DND-41 (cell line): ENCODE measurements around the gene CARD11.

Experiments
- ATAC-seq: fragments of 200-7000 bp; cut with Tn5 transposase; 3 replicates; pipeline ENCODE4 v1.9.1; 2021; ENCODE audit warnings: low read depth; ENCODE audit not compliant: insufficient read depth
- DNase-seq: peaks from one replicate; pipeline ENCODE4 v3.0.0-alpha.2; 2020
- H2AFZ ChIP-seq: 2 replicates; pipeline ENCODE4 v1.6.0; 2012; ENCODE audit warnings: low read depth, low read length
- H3K27ac ChIP-seq: 2 replicates; pipeline ENCODE4 v1.5.1; 2012; ENCODE audit warnings: low read length, inconsistent platforms
- H3K27me3 ChIP-seq: fragments of 200-600 bp; sonication (generic); 2 replicates; pipeline ENCODE4 v1.6.0; 2012; ENCODE audit warnings: low read length, mild to moderate bottlenecking, inconsistent platforms; ENCODE audit not compliant: insufficient read depth, poor library complexity
- H3K36me3 ChIP-seq: 2 replicates; pipeline ENCODE4 v1.5.1; 2012; ENCODE audit warnings: low read length, inconsistent platforms; ENCODE audit not compliant: insufficient read depth
- H3K4me1 ChIP-seq: 2 replicates; pipeline ENCODE4 v1.5.1; 2012; ENCODE audit warnings: mild to moderate bottlenecking, low read length; ENCODE audit not compliant: insufficient read depth
- H3K4me2 ChIP-seq: 2 replicates; pipeline ENCODE4 v1.6.0; 2012; ENCODE audit warnings: mild to moderate bottlenecking, moderate library complexity, low read length, inconsistent platforms; ENCODE audit not compliant: insufficient read depth
- H3K4me3 ChIP-seq, 2 experiments: fragments of 200-600 bp in 1 of 2; shearing (Covaris generic) in 1 of 2; 2 replicates each; pipeline ENCODE4 v1.5.1; 2012 to 2016; ENCODE audit warnings: inconsistent platforms in 2 of 2, low read length in 2 of 2, mild to moderate bottlenecking in 2 of 2, low read depth in 1 of 2, moderate library complexity in 1 of 2
- H3K79me2 ChIP-seq: 2 replicates; pipeline ENCODE4 v1.6.0; 2012; ENCODE audit warnings: low read length, inconsistent platforms; ENCODE audit not compliant: insufficient read depth
- H3K9ac ChIP-seq: 2 replicates; pipeline ENCODE4 v1.6.0; 2012; ENCODE audit warnings: low read depth, mild to moderate bottlenecking, inconsistent platforms, low read length, moderate library complexity
- H3K9me3 ChIP-seq: 2 replicates; pipeline ENCODE4 v1.5.1; 2012; ENCODE audit warnings: low read length, moderate library complexity, mild to moderate bottlenecking, inconsistent platforms; ENCODE audit not compliant: insufficient read depth, severe bottlenecking
- H4K20me1 ChIP-seq: 2 replicates; pipeline ENCODE4 v1.6.0; 2012; ENCODE audit warnings: low read length; ENCODE audit not compliant: insufficient read depth
- CTCF ChIP-seq: IDR thresholded peaks from 2 replicates; pipeline ENCODE4 v1.5.1; 2012; ENCODE audit warnings: borderline replicate concordance, low read length, moderate library complexity, mild to moderate bottlenecking; ENCODE audit not compliant: poor library complexity, severe bottlenecking; ENCODE audit errors: extremely low read depth
- EZH2 ChIP-seq: IDR thresholded peaks from 3 replicates; pipeline ENCODE4 v1.6.1; 2012; ENCODE audit warnings: borderline replicate concordance, low read depth, mild to moderate bottlenecking, moderate library complexity, low read length, inconsistent platforms; ENCODE audit not compliant: severe bottlenecking

CARD11 gene

GRCh38 chr7:2945171-2945570 is 98.5 kb downstream of the CARD11 start:
- Histone ChIP-seq H3K4me3 (no peak overlapping the region), H3K27me3 (no peaks in the 10 kb centered on the region), H3K79me2 (no peaks in the 10 kb centered on the region), H3K9ac (no peak overlapping the region), H3K9me3 (no peaks in the 10 kb centered on the region), H3K27ac (no peak overlapping the region), H4K20me1 (no peaks in the 10 kb centered on the region), H2AFZ (no peak overlapping the region), H3K4me2 (no peak overlapping the region), H3K4me1 (no peaks in the 10 kb centered on the region), H3K36me3 (no peaks in the 10 kb centered on the region)
- no peak for TF ChIP-seq CTCF
- TF ChIP-seq EZH2 = no peak
- no peak for DNase-seq
- ATAC-seq = no peak

GRCh38 chr7:2944739-2945138 is 98.9 kb downstream of the CARD11 start:
- Histone ChIP-seq H4K20me1 (no peaks in the 10 kb centered on the region), H2AFZ (no peak overlapping the region), H3K4me2 (no peak overlapping the region), H3K27me3 (no peaks in the 10 kb centered on the region), H3K9me3 (no peaks in the 10 kb centered on the region), H3K4me1 (no peaks in the 10 kb centered on the region), H3K36me3 (no peaks in the 10 kb centered on the region), H3K9ac (no peak overlapping the region), H3K79me2 (no peaks in the 10 kb centered on the region), H3K4me3 (no peak overlapping the region), H3K27ac (no peak overlapping the region)
- DNase-seq (no peak), ATAC-seq (no peak)
- no peak for TF ChIP-seq EZH2
- TF ChIP-seq CTCF = no peak

DNA sequence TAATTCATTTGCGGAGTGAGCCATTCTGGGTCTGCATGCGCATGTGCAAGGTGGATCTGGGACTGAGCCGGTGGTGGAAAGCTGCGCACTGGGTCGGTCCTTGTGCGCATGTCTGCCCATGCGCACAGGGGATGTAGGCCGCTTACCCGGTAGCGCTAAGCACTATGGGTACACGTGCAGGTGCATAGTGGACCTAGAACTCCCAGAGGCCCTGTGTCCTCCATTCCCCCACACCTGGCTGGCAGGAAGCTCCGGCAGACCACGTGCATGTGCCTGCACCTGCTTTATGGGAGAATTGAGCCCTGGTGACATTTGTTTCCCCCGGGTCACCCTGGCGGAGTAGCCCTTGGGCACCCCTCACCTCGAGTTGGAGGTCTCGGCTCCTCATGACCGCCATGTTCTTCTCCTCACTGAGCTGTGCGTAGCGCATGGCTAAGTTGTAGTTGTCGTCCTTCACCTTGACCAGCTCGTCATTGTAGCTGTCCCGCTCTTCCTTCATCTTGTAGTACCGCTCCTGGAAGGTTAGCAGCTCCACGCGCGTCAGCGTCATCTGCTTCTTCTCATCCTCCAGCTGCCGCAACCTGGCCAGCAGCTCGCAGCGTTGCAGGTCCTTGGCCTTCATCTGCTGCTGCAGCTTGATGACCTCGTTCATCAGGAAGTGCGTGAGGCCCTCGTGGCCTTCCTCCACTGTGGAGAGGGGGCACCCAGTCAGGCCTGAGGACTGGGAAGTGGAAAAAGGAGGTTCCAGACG is 99.6 kb downstream of the CARD11 start:
- Histone ChIP-seq H3K4me2 (no peak overlapping the region), H3K9me3 (no peaks in the 10 kb centered on the region), H3K79me2 (no peaks in the 10 kb centered on the region), H3K9ac (no peak overlapping the region), H2AFZ (no peak overlapping the region), H3K27me3 (no peaks in the 10 kb centered on the region), H3K4me1 (no peaks in the 10 kb centered on the region), H3K36me3 (no peaks in the 10 kb centered on the region), H3K4me3 (no peak overlapping the region), H4K20me1 (no peaks in the 10 kb centered on the region), H3K27ac (no peak overlapping the region)
- no peak for ATAC-seq
- no peak for TF ChIP-seq EZH2
- TF ChIP-seq CTCF = no peak
- DNase-seq = no peak
